ENCODE results near the gene FABP6.

Gene FABP6

GRCh38 chr5:160263326-160263855 lies 34.1 kb downstream of the FABP6 start:
- no peak for DNase-seq

GRCh38 chr5:160266044-160266443 lies 36.7 kb downstream of the FABP6 start:
- no peak for DNase-seq

- DNase-seq: no peak
Observed at GRCh38 chr5:160266752-160267345, 37.5 kb downstream of the FABP6 start.

GRCh38 chr5:160268121-160268520 lies 38.8 kb downstream of the FABP6 start:
- no peak for DNase-seq

GRCh38 chr5:160269017-160269416 lies 39.7 kb downstream of the FABP6 start:
- DNase-seq: no peak

GRCh38 chr5:160270704-160271103 lies 41.4 kb downstream of the FABP6 start:
- no peak for DNase-seq

- no peak for DNase-seq
Observed at GRCh38 chr5:160271396-160271795, 42.1 kb downstream of the FABP6 start.

- DNase-seq: no peak
Observed at GRCh38 chr5:160271836-160272235, 42.5 kb downstream of the FABP6 start.

- no peak for DNase-seq
Observed at GRCh38 chr5:160272264-160272663, 43.0 kb downstream of the FABP6 start.

- DNase-seq: no peak
Observed at GRCh38 chr5:160272889-160273288, 43.6 kb downstream of the FABP6 start.

- DNase-seq: no peak
Observed at GRCh38 chr5:160274483-160274931, 45.2 kb downstream of the FABP6 start.

- no peak for DNase-seq
Observed at GRCh38 chr5:160278343-160278742, 49.0 kb downstream of the FABP6 start.

- DNase-seq: no peak
Observed at GRCh38 chr5:160280384-160281095, 51.2 kb downstream of the FABP6 start.

- DNase-seq: no peak
Observed at GRCh38 chr5:160281275-160281674, 52.0 kb downstream of the FABP6 start.

GRCh38 chr5:160284291-160284873 lies 55.1 kb downstream of the FABP6 start:
- DNase-seq: no peak

GRCh38 chr5:160285316-160285715 lies 56.0 kb downstream of the FABP6 start:
- DNase-seq: no peak

GRCh38 chr5:160286947-160287346 lies 57.6 kb downstream of the FABP6 start:
- DNase-seq: no peak

GRCh38 chr5:160287378-160288051 lies 58.2 kb downstream of the FABP6 start:
- peak; percentile 65 for DNase-seq
